Activated CD4-positive, CD25-positive, alpha-beta regulatory T cell treated with anti-CD3 and anti-CD28 coated beads, Interleukin-2, amount 50 U/mL, for 72 hours (primary cell): ENCODE data around the gene ATG13.

Experiments
- DNase-seq: peaks from one replicate; pipeline ENCODE4 v3.0.0; 2021

ATG13 gene

GRCh38 chr11:46677169-46677568 is 59.8 kb downstream of the ATG13 start:
- no peak for DNase-seq

- DNase-seq, result no peak
Measured at GRCh38 chr11:46677991-46678740, 60.8 kb downstream of the ATG13 start.

- no peak for DNase-seq
Measured at GRCh38 chr11:46678741-46679130, 61.4 kb downstream of the ATG13 start.

- DNase-seq, result no peak
Measured at GRCh38 chr11:46679241-46680163, 62.1 kb downstream of the ATG13 start.

GRCh38 chr11:46680164-46680760 is 62.9 kb downstream of the ATG13 start:
- DNase-seq, result no peak

- no peak for DNase-seq
Measured at GRCh38 chr11:46680815-46681214, 63.5 kb downstream of the ATG13 start.

GRCh38 chr11:46681814-46682213 is 64.5 kb downstream of the ATG13 start:
- no peak for DNase-seq

GRCh38 chr11:46682773-46683752 is 65.7 kb downstream of the ATG13 start:
- no peak for DNase-seq

GRCh38 chr11:46684367-46684766 is 67.0 kb downstream of the ATG13 start:
- DNase-seq, result no peak

GRCh38 chr11:46686886-46687795 is 69.8 kb downstream of the ATG13 start:
- no peak for DNase-seq

GRCh38 chr11:46690702-46691101 is 73.3 kb downstream of the ATG13 start:
- DNase-seq, result no peak

- DNase-seq, result no peak
Measured at GRCh38 chr11:46692450-46692849, 75.1 kb downstream of the ATG13 start.

GRCh38 chr11:46693597-46694012 is 76.3 kb downstream of the ATG13 start:
- DNase-seq, result no peak

GRCh38 chr11:46694072-46694471 is 76.7 kb downstream of the ATG13 start:
- no peak for DNase-seq

GRCh38 chr11:46694607-46695006 is 77.3 kb downstream of the ATG13 start:
- DNase-seq, result no peak

- DNase-seq, result no peak
Measured at GRCh38 chr11:46695345-46696211, 78.2 kb downstream of the ATG13 start.

- no peak for DNase-seq
Measured at GRCh38 chr11:46696212-46696558, 78.8 kb downstream of the ATG13 start.

GRCh38 chr11:46697303-46697702 is 80.0 kb downstream of the ATG13 start:
- no peak for DNase-seq

- DNase-seq, result no peak
Measured at GRCh38 chr11:46697723-46698122, 80.4 kb downstream of the ATG13 start.

- no peak for DNase-seq
Measured at GRCh38 chr11:46698597-46698996, 81.2 kb downstream of the ATG13 start.
